GM19463 (cell line): ENCODE results near the gene PHACTR3.
"Not testable (repeated sequence)": the region's sequence is repeated elsewhere in the genome, so short reads cannot be mapped to it uniquely, and the experiment has no call there.

Source experiments
- ATAC-seq: cut with Tn5 transposase; IDR thresholded peaks from one replicate; pipeline ENCODE4 v1.9.1; 2021; ENCODE audit warnings: mild to moderate bottlenecking, moderate library complexity; ENCODE audit not compliant: unreplicated experiment

PHACTR3 gene

DNA sequence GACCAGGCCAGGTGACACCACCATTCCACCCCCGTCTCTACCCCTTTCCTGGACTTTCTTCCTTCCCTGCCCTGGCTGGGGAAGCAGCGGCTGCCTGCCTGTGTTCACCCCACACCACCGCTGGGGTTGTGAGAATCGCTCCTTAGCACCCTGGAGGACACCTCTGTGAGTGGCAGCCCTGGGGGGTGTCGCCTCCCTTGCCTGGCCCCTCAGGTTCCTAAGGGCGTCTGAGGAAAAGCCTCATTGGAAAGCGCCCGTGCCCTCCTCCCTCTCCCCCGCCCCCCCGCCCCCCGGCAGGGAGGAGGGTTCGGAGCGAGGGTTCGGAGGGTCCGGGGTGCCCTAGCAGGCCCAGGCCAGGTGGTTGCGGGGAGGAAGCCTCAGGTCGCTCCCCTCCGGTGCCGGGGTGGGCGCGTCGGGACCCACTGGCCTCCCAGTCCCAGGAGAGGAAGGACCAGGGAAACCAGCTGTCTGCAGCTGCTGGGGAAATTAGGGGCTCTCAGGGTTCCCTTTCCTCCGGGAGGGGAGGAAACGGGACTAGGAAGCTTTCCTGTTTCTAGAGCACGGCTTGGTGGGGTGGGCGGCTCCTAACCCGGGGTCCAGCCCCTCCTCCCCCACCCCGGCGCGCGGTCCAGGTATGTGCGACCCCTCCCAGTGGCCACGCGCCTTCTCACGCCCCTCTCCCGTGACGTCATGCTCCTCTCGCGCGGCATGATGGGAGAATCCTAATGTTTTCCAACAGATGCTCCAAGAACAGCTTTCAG lies at the start of gene PHACTR3:
TSS of gene PHACTR3 (plus strand) at position 760 of the 761 bp plus-strand sequence. CDS start 475 bp downstream, outside the sequence.
- ATAC-seq, result no peak

DNA sequence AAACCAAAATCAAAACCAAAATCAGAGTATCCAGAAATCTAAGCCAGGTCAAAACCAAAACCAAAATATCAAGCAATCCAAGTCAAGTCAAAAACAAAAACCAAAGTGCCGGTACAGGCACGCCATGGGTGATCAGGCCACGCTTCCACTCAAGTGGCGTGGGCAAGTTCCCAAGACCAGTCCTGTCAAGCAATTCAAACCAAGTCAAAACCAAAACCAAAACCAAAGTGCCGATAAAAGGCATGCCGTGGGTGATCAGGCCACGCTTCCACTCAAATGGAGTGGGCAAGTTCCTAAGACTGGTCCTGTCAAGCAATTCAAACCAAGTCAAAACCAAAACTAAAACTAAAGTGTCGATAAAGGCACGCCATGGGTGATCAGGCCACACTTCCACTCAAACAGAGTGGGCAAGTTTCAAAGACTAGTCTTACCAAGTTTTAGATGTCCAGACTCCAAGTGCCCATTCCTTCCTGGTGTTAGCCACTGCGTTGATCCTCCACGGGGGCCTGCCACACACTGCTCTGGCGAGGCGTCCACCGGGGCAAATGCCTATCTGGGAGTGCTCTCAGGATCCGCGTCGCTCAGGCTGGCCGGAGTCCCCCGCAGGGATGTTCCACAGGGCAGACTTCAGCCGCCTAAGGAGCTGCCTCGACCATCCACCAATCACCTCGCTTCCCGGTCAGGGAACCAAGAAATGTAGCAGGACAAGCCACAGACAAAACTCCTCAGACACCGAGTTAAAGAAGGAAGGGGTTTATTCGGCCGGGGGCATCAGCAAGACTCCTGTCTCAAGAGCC lies 46.4 kb upstream of the PHACTR3 start:
- ATAC-seq, result not testable (repeated sequence)

DNA sequence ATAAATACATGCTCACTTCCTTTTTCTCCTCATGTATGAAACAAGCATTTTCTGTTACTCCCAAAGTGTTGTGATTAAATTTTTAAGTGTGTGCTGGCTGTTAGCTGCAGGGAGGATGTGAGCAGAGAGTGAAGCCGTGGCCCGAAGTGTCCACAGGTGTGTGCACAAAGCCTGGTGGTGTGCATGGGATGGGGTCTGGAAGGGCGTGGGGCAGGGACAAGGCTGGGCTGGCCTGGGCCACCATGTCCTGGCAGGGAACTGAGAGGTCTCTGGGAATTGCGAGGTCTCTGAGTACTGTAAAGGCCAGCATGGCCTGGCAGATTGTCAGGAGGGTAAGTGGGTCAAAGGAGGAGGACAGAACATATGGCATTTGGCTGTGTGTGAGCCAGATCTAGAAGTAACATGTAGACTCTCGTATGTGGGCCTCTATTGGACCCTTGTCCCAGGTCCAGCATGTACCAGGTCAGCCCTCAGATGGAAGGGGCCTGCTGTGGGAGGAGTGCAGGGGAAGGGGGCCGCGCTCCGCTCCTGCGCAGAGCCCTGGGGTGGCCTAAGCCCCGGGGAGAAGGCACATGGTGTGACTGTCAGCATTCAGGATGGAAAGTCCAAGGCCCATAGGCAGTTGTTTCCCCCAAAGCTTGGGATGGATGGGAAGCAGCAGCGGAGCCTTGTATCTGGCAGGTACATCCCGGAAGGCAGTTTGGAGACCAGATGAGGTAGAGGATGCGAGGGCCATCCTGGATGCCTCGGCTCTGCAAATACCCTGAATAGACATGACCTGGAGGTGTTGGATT lies 45.1 kb upstream of the PHACTR3 start:
- no peak for ATAC-seq

DNA sequence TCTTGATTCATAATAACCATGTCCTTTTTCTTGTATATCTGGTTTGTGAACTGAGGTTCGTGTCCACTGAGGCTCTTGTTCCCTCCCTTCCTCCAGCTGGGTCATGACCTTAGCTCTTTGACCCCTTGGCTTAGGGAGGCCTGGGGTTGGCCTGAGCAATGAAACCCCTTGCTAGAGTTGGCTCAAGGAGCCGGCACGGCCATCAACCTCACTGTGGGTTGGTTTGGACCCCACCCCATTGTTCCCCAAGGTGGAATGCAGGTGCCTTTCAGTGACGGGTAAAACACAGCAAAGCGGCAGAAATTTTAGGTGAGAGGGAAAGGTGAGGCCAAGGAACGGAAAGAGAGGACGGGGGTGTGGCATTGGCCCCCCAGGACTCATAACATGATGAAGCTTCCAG lies 44.5 kb upstream of the PHACTR3 start:
- no peak for ATAC-seq

DNA sequence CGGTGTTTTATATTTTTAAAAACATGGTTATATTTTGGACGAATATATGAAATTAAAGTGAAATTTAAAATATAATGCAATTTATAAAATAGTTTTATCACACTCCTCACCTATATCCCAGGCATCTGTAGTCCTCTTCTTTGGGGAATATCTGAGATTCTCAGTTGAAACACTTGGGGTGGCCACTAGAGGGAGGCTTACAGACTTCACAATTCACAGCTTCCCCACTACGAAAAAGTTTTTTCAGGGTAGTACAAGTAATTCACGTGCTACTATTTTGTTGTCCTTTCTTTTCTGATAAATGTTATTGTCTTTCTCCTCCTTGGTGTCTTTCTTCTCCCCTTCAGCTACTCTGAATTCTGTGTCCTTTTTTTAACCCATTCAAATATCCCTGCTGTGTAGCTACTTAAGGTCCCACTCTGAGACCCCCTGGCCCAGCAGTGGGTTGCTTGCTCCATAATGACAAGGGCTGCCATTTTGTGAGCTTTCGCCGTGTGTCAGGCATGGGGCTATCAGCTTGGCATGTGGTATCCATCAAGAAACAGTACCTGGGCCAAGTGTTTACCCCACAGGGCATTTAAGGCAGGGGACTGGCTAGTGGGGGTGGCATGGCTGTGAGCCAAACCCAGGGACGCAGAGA lies 43.6 kb upstream of the PHACTR3 start:
- no peak for ATAC-seq

DNA sequence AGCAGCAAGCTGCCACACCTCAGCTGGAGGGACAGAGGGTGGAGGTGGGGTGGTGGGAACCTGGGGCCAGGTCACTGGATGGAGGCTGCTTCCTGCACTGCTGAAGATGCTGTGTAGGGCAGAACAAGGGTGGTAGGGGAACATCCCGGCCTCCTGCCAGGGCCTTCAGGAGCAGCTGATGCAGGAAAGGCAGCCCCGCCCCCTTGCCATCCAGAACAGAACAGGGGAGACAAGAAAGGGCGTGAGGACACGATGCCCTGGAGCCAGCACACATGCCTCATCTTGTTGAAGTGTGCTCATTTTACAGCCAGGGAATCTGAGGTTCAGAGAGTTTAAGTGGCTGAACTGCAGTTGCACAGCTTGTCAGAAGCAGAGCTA lies 43.1 kb upstream of the PHACTR3 start:
- ATAC-seq, result no peak

DNA sequence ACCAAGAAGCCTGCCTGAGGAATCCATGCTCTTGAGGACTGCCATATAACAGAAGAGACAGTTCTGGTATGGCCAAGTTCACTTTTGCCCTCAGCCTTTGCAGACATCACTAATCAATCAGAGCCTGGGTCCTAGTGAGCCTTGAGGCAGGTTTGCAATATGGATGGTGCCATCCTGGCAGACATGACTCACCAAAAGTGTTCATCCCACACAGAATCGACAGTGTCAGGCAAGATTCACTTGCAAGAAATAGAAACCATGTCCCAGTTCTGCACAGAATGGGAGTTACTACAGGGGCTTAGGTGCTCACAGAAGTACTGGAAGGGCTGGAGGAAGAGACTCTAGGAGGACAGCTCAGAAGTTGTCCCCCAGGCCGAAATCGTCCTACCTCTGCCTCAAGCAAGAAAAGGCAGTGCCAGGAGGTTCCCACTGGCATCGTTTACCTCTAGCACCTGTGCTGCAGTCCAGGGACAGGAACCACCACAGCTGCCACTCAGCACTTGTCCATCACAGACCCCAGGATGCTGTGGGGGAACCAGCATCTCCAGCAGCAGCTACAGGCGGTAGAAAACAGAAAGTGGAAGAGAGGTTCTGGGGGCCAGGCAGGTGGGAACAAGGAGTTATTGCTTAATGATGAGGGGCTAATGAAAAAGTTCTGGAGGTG lies 42.6 kb upstream of the PHACTR3 start:
- ATAC-seq, result no peak

DNA sequence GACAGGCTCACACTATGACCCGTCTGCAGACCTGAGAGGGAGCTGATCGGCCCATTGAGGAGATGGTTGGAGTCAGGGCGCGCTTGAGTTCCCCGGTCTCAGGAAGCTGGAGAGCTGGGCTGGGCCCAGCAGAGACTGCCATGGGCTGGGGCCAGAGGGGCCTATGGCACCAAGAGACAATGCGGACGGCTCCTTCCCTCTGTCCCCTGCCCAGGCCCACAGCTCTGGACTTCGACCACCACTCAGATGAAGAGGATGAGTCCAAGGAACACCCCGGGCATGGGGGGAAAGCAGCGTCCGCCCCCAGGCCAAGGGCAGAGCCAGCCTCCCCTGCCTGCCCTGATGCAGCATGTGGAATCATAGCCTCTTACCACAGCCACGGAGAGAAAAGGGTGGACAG lies 40.2 kb upstream of the PHACTR3 start:
- no peak for ATAC-seq

DNA sequence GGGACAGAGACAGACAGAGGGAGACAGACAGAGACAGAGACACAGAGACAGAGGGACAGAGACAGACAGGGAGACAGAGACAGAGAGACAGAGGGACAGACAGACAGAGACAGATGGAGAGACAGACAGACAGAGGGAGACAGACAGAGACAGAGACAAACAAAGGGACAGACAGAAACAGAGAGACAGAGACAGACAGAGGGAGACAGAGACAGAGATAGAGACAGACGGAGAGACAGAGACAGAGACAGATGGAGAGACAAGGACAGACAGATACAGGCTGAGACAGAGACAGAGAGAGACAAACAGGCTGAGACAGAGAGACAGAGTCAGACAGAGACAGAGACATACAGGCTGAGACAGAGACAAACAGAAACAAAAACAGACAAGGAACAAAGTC lies 39.4 kb upstream of the PHACTR3 start:
- no peak for ATAC-seq

DNA sequence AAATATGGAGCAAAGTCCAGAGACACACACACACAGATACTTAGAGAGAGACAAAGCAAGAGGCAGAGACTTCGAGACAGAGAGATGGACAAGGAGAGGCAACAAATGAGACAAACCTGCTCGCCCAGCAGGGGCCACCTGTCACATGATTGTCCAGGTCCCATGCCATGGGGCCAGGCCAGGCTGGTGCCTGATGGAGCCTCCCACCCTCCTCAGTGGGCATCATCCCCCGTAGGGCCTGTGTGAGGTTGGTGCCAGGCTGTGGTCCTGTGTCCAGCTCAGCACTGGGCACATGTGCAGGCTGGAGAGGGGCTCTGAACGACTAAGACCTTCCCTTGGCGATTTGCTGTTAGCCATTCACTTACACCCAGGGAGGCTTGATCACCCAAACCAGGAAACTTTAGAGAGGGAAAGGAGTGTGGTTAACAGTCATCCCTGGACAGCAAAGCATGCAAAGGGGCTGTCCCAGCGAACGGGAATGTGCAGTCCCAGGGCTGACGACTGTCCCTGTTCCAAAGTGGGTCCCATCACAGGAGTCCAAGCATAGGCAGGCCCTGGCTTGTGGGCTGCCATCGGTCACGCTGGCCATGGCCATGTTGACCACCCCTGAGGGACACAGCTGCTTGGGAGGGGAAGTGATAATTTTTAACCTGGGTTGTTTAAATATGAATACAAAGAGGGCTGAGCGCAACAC lies 38.4 kb upstream of the PHACTR3 start:
- ATAC-seq, result no peak

DNA sequence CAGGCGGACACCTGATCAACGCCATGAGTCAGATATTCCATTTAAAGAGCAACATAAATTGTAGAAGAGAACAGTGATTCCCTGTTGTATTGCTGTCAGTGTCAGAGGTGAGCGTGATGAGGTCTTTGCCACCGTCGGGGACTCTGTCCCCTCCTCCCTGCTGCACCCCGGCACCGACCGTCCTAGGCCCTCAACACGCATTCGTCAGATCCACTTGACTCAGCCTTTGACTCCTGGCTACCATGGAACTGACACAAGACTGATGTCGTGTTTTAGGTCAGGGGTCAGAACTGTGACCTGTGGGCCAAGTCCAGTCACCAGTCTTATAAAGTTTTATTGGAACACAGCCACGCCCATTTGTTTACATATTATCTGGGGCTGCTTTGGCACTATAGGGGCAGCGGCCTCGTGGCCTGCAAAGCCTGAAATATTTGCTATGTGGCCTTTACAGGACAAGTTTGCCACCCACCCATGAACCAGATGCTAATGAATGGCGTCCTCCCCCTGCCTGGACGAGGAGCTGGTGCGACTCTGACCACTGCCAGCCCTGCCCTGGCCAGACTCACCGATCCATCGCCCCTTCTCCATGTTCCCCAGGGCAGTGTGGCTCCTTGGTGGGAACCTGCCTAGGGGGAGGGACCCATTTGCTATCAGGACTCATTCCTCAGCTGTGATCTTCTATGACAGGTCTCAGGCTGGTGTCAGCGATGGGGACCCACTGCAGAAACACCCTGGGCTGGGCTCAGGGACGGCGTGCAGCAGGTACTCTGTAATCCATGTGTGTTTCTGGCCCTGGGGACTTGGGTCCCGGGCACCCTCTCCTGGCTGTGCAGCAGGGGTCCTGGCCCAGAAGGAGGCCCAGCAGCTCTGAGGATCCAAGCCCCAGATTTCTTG lies 37.5 kb upstream of the PHACTR3 start:
- ATAC-seq, result no peak

DNA sequence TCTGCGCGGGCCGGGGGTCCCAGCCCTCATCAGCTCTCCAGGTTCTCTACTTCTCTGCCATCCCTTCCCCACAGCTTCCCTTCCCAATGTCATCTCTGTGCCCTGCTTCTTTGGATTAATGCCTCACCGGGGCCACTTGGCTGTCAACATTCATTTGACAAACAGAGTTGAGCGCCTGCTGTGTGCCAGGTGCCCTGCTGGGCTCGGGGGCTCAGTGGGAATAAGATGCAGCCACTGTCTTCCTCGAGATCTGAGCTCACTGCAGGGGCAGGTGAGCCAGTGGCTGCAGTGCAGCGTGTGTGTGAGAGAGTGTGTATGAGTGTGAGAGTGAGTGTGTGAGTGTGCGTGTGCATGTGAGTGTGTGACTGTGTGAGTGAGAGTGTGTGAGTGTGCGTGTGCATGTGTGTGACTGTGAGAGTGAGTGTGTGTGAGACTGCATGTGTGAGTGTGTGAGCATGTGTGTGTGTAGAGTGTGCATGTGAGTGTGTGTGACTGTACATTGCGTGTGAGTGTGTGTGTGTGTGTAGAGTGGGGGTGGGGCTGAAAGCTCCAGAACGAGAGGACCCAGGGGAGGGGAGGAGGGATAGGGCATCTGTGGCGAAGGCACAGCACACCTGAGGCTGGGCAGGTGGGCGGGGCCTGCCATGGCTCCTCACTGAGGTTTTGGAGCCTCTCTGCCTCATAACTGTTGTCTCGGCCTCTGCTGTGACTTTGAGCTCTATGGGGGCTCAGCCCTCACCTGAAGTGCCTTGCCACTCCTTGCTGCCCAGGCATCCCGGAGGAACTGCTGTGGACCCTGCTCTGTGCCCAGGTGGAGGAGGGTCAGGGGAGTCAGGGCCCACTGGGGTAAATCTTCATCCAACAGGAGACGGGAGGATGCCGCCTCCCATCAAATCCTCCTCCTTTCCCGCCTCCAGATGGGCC lies 36.5 kb upstream of the PHACTR3 start:
- ATAC-seq, result no peak

DNA sequence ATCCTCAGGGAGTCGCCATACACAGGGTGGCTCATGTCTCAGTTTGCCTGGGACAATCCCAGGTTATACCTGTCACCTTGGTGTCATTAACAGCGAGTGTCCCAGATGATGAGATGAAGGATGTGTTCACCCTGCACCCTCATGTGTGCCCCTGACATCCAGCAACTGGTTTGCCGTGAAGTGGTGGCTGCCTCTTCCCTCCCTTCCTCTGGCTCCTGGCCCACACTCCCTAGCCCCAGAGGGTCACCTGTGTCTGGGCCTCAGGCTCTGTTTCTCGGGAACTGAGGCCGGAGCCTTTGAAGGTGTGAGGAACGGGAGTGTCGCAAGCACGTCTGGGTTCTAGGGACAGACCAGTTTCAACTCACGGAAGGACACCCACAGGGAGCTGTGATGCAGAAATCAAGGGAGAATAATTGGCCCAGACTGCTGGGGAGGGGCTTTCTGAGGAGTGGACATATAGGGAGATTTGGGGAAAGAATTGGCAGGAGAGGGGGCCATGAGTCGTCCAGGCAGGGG lies 35.8 kb upstream of the PHACTR3 start:
- no peak for ATAC-seq

DNA sequence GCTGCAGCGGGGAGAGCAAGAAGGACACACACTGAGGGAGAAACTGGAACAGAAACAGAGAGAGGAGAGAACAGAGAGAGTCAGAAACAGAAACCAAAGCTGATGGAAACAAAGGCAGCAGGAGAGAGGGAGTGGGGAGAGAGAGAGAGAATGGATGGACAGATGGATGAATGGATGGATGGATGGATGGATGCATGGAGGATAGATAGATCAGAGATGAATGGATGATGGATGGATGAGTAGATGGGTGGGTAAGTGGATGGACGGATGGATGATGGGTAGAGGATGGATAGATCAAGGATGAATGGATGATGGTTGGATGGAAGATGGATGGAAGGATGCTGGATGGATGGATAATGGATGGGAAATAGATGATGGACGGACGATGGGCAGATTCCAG lies 35.0 kb upstream of the PHACTR3 start:
- no peak for ATAC-seq

DNA sequence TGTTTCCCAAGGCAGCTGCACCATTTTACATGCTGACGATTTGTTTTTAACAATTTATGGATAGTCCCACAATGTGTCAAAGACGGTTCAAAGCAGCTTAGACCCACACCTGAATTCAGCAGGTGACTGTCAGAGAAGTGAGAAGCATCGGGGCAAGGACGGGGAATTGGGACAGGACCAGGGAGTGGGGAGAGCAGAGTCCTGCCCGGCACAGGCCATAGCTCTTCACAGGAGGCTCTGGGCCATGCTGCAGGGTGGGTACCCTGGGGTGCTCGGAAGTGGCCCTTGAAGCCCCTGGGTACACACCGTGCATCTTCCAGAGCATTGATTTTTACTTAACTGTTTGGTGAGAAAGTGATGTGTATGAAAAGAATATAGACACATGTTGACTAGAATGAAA lies 33.2 kb upstream of the PHACTR3 start:
- ATAC-seq, result no peak

DNA sequence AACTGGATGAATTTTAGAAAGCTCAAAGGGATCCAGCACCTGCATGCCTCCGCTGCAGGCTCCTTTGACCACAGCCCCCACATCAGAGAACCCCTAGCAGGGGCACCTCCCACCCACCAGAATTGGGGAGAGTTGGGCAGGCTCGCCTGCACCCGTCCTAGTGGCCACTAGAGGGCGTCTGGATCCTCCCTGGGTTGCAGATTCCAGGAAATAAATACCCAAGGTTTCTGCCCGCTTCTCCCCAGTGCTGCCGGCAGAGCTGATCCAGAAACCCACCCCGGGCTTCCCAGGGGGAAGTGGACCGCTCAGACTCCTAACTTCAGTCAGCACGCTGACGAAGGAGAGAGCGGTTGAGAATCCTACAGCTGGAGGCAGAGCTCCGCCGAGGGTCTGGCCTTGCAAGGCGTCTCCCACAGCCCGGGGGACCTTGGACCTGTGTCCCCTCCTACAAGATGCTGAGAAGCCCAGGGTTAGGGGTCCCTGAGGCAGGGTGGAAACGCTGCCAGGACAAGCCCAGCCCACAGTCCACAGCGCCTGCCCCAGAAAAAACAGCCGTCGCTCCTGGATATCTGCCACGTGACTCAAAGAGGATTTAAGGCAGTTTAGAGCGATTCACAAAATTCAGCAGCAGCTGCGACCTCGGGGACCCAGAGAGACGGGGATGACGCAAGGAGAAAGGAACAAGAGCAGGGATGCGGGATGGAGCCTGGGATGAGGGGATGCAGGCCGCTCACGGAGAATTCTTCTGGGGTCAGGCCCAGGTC lies 32.6 kb upstream of the PHACTR3 start:
- ATAC-seq, result peak; percentile 76

DNA sequence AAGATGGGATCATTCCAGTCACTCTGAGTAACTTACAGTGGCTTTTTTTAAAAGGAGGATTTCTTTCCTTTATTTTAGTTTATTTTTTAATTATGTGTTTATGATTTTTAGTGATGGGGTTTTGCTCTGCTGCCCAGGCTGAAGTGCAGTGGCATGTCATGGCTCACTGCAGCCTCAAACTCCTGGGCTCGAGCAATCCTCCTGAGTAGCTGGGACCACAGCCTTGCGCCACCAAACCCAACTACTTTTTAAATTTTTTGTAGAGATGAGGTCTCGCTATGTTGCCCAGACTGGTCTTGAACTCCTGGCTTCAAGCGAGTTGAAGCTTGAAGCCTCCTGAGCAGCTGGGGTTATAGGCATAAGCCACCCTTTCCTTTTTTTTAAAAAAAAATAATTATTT lies 31.8 kb upstream of the PHACTR3 start:
- no peak for ATAC-seq
